Stimulated activated CD4-positive, alpha-beta T cell treated with anti-CD3 and anti-CD28 coated beads, Interleukin-12 subunit alpha, Interleukin-12 subunit beta, amount 100 ng/mL, for 48 hours (primary cell): ENCODE measurements around the gene ATF6.

Experiments used
- DNase-seq, 3 donors: peaks; one replicate each; pipeline ENCODE4 v3.0.0-alpha.2; 2020; ENCODE audit warnings: low read depth in 2 of 3, low spot score in 1 of 3

ATF6 gene

GRCh38 chr1:161989786-161990185 lies 223.7 kb downstream of the ATF6 start:
- DNase-seq: no peak

DNA sequence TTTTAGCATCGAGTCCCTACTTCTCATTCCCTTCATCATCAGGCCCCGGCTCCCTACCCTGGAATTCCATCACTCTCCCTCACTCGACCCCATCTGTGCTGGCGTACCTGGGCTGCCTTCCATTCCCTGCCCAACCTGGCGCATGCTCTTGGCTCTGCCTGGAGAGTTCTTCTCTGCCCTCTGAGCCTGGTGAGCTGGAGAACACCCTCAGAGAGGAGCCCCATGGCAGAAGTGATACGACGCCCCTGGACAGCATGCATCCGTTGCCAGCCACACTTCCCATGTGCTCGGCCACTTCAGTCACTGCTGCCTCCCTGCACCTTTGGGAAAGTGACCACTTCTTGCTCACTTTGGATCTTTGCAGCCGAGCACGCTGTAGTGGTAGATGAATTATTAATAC lies 227.5 kb downstream of the ATF6 start:
- no peak for DNase-seq

- DNase-seq: no peak
Measured at GRCh38 chr1:161994175-161994668, 228.1 kb downstream of the ATF6 start.

DNA sequence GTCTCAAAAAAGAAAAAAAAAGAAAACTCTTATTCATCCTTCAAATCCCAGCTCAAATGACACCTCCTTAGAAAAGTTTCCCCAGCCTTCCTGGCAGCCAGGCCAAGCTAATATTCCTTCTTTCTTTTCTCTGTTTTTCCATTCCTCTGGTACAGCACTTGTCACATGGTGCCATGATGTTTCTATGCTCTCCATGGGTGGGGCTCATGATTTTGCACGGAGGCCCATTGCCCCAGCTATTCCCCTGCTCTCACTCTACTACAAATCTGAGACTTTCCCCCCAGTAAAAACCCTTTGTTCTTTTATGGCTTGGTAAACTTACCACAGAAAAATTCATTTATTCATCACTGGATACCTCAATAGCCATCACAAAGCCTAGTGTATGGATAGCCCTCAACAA lies 231.0 kb downstream of the ATF6 start:
- no peak for DNase-seq

- no peak for DNase-seq
Measured at GRCh38 chr1:161998811-161999210, 232.7 kb downstream of the ATF6 start.

DNA sequence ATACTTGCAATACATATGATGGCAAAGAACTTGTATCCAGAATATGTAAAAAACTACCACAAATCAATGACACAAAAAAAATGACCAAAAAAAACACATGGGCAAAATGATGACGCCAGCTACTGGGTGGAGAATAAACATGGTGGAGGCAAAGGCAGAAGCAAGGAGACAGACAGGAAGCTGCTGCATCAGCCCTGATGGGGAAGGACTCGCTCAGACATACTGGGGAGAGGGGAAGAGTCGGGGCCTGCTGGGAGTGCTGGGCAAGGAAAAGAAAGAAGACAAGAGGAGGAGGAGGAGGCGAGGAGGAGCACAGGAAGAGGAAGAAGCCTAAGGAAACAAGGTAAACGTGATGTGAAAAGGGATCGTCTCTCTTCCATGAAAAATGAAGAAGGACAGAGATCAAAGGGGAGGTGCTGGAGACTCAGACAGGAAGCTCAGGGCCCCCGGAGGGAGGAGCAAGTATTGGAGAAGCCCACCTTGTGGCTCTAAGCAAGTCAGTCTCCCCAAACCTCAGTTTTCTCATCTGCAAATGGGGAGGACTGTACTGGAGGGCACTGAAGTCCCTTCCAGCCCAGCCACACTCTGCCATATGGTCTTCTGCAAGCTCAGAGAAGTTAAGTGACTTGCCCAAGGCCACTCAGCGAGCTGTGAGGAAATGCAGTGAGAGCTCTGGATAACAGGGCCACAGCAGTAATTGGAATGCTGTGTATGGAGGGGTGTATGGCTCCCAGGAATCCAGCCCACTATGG lies 233.4 kb downstream of the ATF6 start:
- no peak for DNase-seq

DNA sequence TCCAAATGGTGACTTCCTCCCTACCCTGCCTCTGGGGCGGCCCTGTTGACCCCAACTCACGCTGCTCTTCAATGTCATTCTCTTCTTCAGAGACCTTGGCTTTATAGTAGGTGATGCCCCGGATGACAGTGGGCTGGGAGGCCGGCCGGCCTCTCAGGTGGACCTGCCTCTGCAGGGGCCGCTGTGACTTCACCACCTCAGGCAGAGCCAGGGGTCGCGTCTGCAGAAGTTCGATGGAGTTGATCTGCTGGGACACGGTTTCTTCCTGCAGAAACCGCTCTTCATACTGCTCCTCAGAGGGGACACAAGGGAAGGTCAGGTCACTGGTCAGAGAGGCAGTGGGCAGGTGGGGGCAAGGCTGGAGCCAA lies 233.9 kb downstream of the ATF6 start:
- DNase-seq: no peak

DNA sequence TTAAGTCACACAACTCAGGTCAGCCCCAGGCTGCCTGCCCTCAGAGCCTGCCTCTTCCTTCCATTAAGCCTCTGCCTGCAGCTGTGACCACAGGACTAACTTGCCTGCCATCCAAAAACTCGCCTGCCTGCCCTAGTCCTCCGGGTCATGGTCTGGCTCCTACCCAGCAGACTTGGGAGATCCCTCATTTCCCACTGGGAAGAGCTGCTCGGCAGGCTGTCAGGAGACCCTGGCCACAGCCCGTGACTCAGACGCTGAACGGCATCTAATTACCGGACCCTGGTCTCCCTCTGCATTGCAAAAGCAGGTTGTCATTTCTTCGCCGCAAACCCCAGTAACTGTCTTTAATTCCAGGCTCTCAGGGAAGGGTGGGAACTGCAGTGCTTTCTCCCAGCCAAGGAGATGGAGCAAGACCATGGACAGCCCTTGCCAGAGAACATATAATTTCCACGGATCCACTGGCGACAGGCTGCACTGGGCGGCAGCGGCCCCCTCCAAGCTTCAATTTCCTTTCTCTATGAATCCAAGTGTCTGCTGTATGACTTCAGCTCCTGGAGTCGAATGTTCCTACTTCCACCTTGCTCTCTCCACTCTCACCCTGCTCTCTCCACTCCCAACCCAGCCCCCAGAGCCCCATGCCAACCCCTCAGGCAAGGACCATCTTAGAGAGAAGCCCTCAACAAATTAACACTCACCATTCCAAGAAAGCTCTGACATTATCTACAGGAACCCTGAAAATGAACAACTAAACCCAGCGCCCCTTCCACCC lies 237.1 kb downstream of the ATF6 start:
- DNase-seq: no peak

GRCh38 chr1:162003830-162004215 lies 237.7 kb downstream of the ATF6 start:
- DNase-seq: no peak

DNA sequence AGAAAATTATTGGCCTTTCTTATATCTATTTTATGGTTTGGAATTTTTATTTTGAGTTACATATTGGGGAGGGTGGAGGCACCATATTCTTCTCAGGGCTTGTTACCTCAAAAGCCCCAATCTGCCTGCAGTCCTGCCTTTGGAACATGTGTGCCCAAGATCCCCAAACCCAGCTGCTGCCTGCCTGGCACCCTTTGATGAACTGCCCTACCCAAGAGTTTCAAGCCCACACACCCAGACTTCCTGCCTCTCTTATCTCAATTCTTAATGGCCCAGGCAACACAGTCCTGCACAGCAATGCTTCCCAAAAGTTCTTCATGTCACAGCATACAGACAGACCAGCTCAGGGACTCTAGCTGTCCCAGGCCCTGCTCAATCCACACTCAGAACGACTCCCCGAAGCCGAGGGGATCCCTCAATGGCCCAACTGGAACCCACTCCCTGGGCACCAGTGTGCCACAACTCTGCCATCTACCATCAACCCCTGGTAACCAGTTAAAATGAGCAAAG lies 238.4 kb downstream of the ATF6 start:
- no peak for DNase-seq

DNA sequence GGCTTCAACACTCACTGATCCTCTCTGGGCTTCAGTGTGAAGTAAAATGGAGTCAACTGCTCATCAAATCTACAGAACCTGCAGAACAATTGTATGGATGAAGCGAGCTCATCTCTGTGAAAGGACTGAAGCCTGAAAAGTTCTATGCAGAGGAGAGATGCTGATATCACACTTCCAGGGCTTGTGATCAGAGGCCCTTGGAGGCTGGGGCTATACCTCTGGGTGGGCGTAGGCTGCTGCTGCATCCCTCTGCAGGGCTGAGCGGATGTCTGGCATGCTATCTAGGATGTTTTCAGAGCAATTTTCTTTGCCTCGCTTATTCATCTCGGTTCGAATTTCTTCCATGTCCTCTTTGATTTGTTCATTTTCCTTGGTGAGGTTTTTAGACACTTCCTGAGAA lies 240.0 kb downstream of the ATF6 start:
- no peak for DNase-seq

DNA sequence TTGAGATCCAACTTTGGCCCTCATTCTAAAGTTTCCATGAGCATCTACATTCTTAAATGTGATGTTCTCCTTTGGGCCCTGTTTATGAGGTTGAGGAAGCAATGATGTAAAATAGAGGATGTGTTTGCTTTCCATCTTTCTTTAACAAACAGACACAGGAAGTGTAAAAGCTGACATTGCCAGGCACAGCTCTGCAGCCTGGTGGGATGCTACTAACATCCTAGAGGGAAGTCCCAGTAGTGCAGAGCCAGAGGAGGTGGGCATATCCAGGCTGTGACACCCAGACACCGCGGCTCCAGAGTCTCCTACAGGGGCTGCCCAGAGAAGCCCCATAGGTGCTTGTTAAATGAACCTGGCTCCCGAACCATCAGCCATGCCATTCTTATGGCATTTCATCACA lies 241.3 kb downstream of the ATF6 start:
- DNase-seq: no peak

DNA sequence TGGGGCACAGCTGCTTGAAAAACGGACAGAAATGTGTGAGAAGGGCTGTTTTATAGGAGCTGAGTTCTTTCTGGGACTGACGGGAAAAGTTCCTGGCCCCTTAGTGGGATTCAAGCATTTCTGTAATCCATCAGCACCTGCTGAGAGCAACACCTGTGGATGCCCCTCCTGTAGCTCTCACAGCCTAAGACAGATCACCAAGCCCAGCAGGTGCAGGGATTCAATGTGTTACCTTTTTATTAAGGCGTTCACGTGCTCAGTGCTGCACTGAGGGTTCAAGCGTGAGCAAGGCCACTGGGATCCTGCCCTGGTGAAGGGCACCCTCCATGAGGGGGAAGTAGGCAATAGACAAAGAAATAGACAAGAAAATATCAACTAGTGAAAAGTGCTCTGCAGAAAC lies 242.7 kb downstream of the ATF6 start:
- DNase-seq: no peak

DNA sequence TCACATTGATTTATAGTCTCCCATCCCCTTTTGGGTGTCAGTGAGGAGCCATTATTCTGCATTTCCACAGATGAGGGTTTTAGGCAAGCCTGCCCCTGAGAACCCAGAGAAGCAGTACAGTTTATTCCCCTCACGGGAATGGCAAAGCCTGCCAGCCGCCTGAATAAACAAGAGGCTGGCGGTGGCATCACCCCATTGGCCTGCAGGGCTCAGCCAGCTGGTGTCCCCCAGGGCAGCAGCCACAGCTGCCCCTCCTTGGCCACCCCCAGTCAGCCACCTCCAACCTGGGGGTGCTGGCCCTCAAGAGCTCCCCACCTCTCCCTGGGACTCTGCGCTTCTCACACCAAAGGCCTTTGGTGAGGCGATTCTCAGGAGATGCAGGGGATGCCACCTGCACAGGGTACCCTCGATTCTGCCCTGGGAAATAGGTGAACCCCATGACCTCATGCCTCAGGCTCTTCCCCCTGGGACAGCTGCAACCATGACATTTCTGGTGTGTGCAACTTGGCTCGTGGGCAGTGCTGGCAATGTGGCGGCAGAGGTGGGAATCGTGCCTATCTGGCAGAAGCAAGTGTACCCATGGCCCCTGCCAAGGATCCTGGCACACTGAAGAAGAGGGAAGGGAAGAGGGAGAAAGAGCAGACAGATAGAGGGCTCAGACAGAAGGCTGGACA lies 243.5 kb downstream of the ATF6 start:
- no peak for DNase-seq

DNA sequence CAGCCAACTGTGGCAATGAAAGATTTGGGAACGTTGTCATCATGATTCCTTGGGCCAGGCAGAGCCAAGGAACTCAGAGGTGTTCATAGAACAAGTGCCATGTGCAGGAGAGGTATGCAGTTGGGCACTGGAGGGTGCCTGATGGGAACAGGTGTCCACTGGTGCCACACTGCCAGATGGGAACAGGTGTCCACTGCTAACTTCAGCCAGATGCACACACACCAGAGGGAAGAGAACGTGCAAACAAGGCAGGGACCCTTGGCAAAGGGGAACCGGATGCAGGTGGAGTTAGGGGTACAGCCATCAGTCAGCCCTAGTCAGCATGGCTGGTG lies 244.0 kb downstream of the ATF6 start:
- DNase-seq: no peak

DNA sequence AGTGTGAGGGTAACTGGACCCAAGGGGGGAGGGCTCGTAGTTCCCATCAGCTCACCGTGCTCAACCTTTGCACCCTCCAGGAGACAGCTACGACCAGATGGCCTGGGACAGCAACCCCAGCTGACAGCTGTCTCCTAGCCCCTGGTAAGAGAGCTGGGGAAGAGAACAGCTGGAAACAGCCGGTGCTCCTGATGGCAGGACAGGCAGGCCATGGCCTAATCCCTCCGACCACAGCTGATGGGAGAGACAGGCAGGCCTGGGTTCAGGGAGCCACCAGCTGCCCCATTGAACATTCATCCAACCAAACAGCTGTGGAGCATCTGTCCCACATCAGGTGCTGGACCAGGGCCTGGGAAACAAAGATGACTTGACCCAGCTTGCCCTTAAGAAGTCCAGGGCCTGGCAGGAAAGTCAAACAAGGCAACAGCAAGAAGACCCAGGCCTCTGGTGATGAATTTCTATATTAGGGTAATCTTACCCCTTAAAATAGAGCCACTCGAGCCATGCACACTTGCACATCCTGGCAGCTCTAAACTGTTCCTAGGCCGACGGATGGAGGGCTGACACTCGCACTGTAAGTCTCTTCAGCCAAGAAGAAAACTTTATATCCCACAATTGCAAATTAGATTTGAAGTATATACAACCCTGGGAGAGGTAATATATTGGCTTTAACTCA lies 245.4 kb downstream of the ATF6 start:
- no peak for DNase-seq

- DNase-seq: no peak
Measured at GRCh38 chr1:162013289-162013688, 247.2 kb downstream of the ATF6 start.
